Measurements from ENCODE around the gene USP32.

USP32 gene

DNA sequence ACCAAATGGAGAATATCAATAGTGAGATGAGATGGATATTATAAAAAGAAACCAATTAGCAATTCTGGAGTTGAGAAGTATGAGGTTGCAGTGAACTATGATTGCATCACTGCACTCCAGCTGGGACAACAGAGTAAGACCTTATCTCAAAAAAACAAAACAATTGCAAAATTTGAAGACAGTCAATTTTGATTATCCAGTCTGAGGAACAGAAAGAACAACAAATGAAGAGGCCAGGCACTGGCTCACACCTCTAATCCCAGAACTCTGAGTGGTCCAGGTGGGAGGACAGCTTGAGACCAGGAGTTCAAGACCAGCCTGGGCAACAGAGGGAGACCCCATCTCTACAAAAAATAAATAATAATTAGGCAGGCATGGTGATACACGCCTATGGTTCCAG, 35.0 kb downstream of the USP32 start:
- H3K9me2 ChIP-seq (replicated peaks; ENCODE audit: insufficient read depth, low read length) = no peaks in the 10 kb centered on the region
- H3F3A ChIP-seq (ENCODE audit: insufficient read depth) = no peaks in the 10 kb centered on the region; the same call in 1 of the 2 replicates
- H3K4me3 ChIP-seq (ENCODE audit: insufficient read depth, low read length, poor library complexity, severe bottlenecking) = no peak overlapping the region
- no peak overlapping the region for H3K9ac ChIP-seq (ENCODE audit: low read length)
- no peaks in the 10 kb centered on the region for H3K79me2 ChIP-seq (ENCODE audit: insufficient read depth, low read length)
- no peaks in the 10 kb centered on the region for H3K36me3 ChIP-seq (ENCODE audit: low read length)
- no peak overlapping the region for H3K4me2 ChIP-seq (ENCODE audit: low read depth, low read length, poor library complexity, severe bottlenecking)
- no peak overlapping the region for H3K27ac ChIP-seq (ENCODE audit: low read depth, low read length)
- H3K9me3 ChIP-seq (ENCODE audit: insufficient read depth, low read length) = no peaks in the 10 kb centered on the region
- TF ChIP-seq, protein P1, sequence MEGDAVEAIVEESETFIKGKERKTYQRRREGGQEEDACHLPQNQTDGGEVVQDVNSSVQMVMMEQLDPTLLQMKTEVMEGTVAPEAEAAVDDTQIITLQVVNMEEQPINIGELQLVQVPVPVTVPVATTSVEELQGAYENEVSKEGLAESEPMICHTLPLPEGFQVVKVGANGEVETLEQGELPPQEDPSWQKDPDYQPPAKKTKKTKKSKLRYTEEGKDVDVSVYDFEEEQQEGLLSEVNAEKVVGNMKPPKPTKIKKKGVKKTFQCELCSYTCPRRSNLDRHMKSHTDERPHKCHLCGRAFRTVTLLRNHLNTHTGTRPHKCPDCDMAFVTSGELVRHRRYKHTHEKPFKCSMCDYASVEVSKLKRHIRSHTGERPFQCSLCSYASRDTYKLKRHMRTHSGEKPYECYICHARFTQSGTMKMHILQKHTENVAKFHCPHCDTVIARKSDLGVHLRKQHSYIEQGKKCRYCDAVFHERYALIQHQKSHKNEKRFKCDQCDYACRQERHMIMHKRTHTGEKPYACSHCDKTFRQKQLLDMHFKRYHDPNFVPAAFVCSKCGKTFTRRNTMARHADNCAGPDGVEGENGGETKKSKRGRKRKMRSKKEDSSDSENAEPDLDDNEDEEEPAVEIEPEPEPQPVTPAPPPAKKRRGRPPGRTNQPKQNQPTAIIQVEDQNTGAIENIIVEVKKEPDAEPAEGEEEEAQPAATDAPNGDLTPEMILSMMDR (IDR thresholded peaks at IDR 0.05; ENCODE audit: insufficient read depth, low read length, poor library complexity, severe bottlenecking) = no peak
- no peak for TF ChIP-seq EZH2phosphoT487 (conservative IDR thresholded peaks at IDR 0.05; ENCODE audit: low read length)
- no peak overlapping the region for H2AFZ ChIP-seq (ENCODE audit: low read depth, low read length, severe bottlenecking)
- H4K20me1 ChIP-seq (ENCODE audit: low read depth, low read length) = no peaks in the 10 kb centered on the region
- H3K27me3 ChIP-seq (ENCODE audit: low read length) = no peaks in the 10 kb centered on the region

DNA sequence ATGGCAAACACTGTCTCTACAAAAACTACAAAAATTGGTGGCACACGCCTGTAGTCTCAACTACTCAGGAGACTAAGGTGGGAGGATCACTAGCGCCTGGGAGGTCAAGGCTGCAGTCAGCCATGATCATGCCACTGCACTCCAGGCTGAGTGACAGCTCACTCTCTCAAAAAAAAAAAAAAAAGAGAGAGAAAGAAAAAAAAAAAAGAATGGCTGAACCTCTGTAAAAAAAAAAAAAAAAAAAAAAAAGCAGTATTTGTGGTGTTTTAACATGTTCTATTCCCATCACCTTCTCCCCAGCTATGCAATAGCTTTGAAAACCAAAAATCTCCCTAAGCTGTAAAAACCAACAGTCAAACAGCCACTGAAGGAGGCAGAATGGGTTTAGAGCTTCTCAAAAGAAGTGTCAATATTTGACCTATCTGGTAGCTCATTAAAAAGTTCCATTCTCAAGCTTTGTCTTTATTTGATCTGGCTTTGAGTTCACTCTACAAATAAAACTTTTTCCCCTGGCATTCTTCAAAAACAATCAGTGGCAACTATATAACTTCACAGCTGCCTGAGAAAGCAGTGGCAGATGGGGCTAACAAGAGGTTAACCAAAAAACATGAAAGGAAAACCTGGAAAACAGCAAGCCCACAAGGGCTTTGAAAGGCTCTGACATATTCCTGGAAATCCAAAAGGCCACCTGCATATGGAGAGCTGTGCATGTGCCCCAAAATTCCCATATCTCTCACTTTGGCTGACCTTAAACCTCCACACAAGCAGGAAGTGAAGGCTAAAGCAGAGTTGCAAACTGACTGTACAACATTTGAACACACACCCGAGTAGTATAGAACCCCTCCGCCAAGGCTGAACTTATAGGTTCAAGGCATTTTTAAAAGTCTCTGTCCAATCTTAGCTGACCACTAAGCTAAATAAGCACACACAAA, 36.0 kb downstream of the USP32 start:
- no peak overlapping the region for H3K4me2 ChIP-seq (ENCODE audit: low read depth, low read length, poor library complexity, severe bottlenecking)
- H3K27ac ChIP-seq (ENCODE audit: low read depth, low read length) = no peak overlapping the region
- no peak overlapping the region for H3K9ac ChIP-seq (ENCODE audit: low read length)

DNA sequence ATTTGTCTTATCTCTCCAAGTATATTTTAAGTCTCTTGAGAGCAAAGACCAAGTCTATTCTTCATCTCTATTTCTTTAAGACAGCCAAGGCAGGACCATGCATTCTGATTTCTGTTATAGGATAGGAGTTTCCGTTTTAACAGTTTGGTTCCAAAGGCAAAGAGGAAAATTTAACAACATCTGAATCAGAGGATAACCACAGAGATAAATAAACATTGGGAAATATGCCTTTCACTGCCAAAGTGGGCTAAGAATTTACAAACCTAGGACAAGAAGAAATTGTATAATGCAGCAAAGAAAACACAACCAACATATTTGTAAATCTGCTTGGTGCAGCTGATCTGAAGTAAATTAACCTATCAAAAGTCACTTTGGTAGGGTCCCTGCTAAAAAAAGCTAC, 37.7 kb downstream of the USP32 start:
- Histone ChIP-seq H3K27me3 (ENCODE audit: low read length) (no peaks in the 10 kb centered on the region), H3K79me2 (ENCODE audit: insufficient read depth, low read length) (no peaks in the 10 kb centered on the region), H3F3A (ENCODE audit: insufficient read depth) (no peaks in the 10 kb centered on the region; the same call in 1 of the 2 replicates), H3K9me3 (ENCODE audit: insufficient read depth, low read length) (no peaks in the 10 kb centered on the region), H3K4me3 (ENCODE audit: insufficient read depth, low read length, poor library complexity, severe bottlenecking) (no peak overlapping the region), H3K4me2 (ENCODE audit: low read depth, low read length, poor library complexity, severe bottlenecking) (no peak overlapping the region), H4K20me1 (ENCODE audit: low read depth, low read length) (no peaks in the 10 kb centered on the region), H3K27ac (ENCODE audit: low read depth, low read length) (no peak overlapping the region), H3K36me3 (ENCODE audit: low read length) (no peaks in the 10 kb centered on the region), H3K9me2 (replicated peaks; ENCODE audit: insufficient read depth, low read length) (no peaks in the 10 kb centered on the region), H3K9ac (ENCODE audit: low read length) (no peak overlapping the region), H2AFZ (ENCODE audit: low read depth, low read length, severe bottlenecking) (no peak overlapping the region)
- TF ChIP-seq EZH2phosphoT487 (conservative IDR thresholded peaks at IDR 0.05; ENCODE audit: low read length) = no peak
- TF ChIP-seq, protein P1 (IDR thresholded peaks at IDR 0.05; ENCODE audit: insufficient read depth, low read length, poor library complexity, severe bottlenecking) = no peak

More for the DNA sequence above, 36.0 kb downstream of the USP32 start:
- Histone ChIP-seq H3K79me2 (ENCODE audit: insufficient read depth, low read length) (no peaks in the 10 kb centered on the region), H3K4me3 (ENCODE audit: insufficient read depth, low read length, poor library complexity, severe bottlenecking) (no peak overlapping the region), H3K9me3 (ENCODE audit: insufficient read depth, low read length) (no peaks in the 10 kb centered on the region), H3K27me3 (ENCODE audit: low read length) (no peaks in the 10 kb centered on the region), H2AFZ (ENCODE audit: low read depth, low read length, severe bottlenecking) (no peak overlapping the region), H3F3A (ENCODE audit: insufficient read depth) (no peaks in the 10 kb centered on the region; the same call in 1 of the 2 replicates), H4K20me1 (ENCODE audit: low read depth, low read length) (no peaks in the 10 kb centered on the region), H3K9me2 (replicated peaks; ENCODE audit: insufficient read depth, low read length) (no peaks in the 10 kb centered on the region), H3K36me3 (ENCODE audit: low read length) (no peaks in the 10 kb centered on the region)
- no peak for TF ChIP-seq EZH2phosphoT487 (conservative IDR thresholded peaks at IDR 0.05; ENCODE audit: low read length)
- TF ChIP-seq, protein P1 (IDR thresholded peaks at IDR 0.05; ENCODE audit: insufficient read depth, low read length, poor library complexity, severe bottlenecking) = no peak

Measured in SU-DHL-6 (cell line).